Measurements from ENCODE around the gene ANKRD40.
"Not testable (repeated sequence)": the region's sequence is repeated elsewhere in the genome, so short reads cannot be mapped to it uniquely, and the experiment has no call there.

- not testable (repeated sequence) for TF ChIP-seq CTCF (IDR thresholded peaks at IDR 0.05; ENCODE audit: low read depth, low read length); EZH2phosphoT487 (IDR thresholded peaks at IDR 0.05; ENCODE audit: low read depth)
These were observed 16.9 kb upstream of the ANKRD40 start for GRCh38 chr17:50724622-50725021.

Measured in OCI-LY3 (cell line).